Activated T-cell treated with anti-CD3 and anti-CD28 coated beads, Interleukin-2, amount 50 U/mL, for 72 hours (primary cell): ENCODE measurements around the gene PLK3. TPM values are rescaled to one million over a fixed set of nuclear protein-coding genes. Genes with fewer than 3 reads are reported as not detected.
"Not testable (repeated sequence)": the region's sequence is repeated elsewhere in the genome, so short reads cannot be mapped to it uniquely, and the experiment has no call there.

Experiments
- ATAC-seq, 2 donors: fragments of 150-1000 bp; cut with Tn5 transposase; replicated peaks in 1 of 2; 2 replicates each; pipeline ENCODE4 v1.10.0; 2021; ENCODE audit warnings: moderate library complexity in 2 of 2, mild to moderate bottlenecking in 1 of 2
- DNase-seq, 2 donors: peaks; one replicate each; pipeline ENCODE4 v3.0.0; 2021 to 2022; ENCODE audit warnings: mixed read lengths in 1 of 2
- H3K27ac Mint-ChIP-seq: one replicate; pipeline ENCODE4 v1.8.0; 2022; ENCODE audit warnings: mild to moderate bottlenecking, moderate library complexity, mixed read lengths
- H3K27me3 Mint-ChIP-seq: one replicate; pipeline ENCODE4 v1.8.0; 2022; ENCODE audit warnings: low read depth, mixed read lengths
- H3K36me3 Mint-ChIP-seq, 2 donors: one replicate each; pipeline ENCODE4 v1.8.0; 2022; ENCODE audit warnings: mixed read lengths in 2 of 2, mild to moderate bottlenecking in 1 of 2; ENCODE audit not compliant: insufficient read depth in 2 of 2
- H3K4me1 Mint-ChIP-seq: one replicate; pipeline ENCODE4 v1.8.0; 2022; ENCODE audit warnings: low read depth, mixed read lengths
- H3K4me3 Mint-ChIP-seq, 2 donors: one replicate each; pipeline ENCODE4 v1.8.0; 2022; ENCODE audit warnings: mild to moderate bottlenecking in 2 of 2, mixed read lengths in 2 of 2, moderate library complexity in 2 of 2
- H3K9me3 Mint-ChIP-seq, 2 donors: one replicate each; pipeline ENCODE4 v1.8.0; 2022; ENCODE audit warnings: mixed read lengths in 2 of 2
- total RNA-seq, 2 donors: library from RNA; stranded (reverse); gene quantifications; one replicate each; pipeline ENCODE4 v1.2.3, GENCODE V29; 2022

The PLK3 gene
- total RNA-seq, 2 donors from 2014 or later, result 53.4 to 60.7 TPM

DNA sequence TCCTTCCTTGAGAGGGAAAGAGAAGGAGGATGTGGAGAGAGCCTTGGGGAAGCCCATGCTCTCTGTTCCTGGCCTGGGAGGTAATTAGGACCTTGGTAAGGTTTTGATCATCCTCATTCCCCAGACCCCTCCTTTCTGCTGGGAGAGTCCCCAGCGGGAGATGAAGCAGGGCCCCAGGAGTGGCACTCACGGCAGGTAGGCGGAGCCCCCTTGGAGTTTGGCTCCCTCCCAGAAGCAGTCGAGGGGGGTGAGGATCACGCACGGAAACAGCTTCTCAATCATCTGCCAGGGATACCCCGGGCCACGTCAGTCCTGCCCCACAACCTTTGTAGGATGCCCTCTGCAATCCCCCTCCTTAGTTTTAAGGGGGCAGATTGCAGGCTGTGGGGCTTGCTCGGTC is 31.3 kb downstream of the PLK3 start:
- Mint-ChIP-seq H3K27me3 (no peaks in the 10 kb centered on the region), H3K4me1 (peaks cover 22% of the 10 kb centered on the region), H3K4me3 (no peak overlapping the region), H3K36me3 (no peaks in the 10 kb centered on the region), H3K27ac (no peak overlapping the region), H3K9me3 (no peaks in the 10 kb centered on the region)
- DNase-seq (no peak), ATAC-seq (no peak)

DNA sequence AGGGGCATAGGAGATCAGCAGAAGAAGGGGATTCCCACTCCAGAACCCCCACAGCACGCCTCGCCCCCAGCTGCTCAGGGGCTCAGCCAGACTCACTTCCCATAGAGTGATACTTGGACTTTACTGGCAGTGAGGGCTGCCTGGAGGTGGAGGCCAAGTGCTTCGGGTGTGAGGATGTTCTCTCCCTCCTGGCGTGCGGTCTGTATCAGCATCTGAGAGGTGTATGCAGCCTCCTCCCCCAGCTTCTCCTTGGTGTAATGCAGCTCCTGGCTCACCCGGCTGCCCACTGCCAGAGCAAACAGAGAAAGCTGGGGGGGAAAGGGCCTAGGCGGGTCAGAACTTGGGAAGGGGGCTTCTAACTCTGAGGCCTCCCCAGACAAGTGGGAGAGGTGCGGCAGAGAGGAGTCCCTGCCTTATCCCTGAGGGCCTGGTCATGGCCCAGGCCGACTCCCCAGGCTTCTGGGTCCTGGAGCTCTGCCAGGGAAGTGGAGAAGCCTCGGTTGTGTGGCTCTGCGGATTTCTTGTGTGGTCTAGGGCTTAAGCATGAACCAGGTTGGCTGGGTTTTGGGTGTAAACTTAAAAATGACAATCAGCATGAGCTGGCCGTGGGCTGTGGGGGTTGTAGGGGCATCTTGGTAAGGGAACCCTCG is 32.0 kb downstream of the PLK3 start:
- no peak for ATAC-seq
- Mint-ChIP-seq H3K27me3 (no peaks in the 10 kb centered on the region), H3K4me3 (no peak overlapping the region), H3K4me1 (peaks cover 25% of the 10 kb centered on the region), H3K27ac (no peak overlapping the region), H3K36me3 (no peaks in the 10 kb centered on the region), H3K9me3 (no peaks in the 10 kb centered on the region)
- DNase-seq, result no peak

- no peaks in the 10 kb centered on the region for H3K36me3 Mint-ChIP-seq
- no peak overlapping the region for H3K27ac Mint-ChIP-seq
- DNase-seq, result no peak
- H3K4me1 Mint-ChIP-seq, result peaks cover 20% of the 10 kb centered on the region
- no peak overlapping the region for H3K4me3 Mint-ChIP-seq
- no peaks in the 10 kb centered on the region for H3K9me3 Mint-ChIP-seq
- ATAC-seq, result no peak
- H3K27me3 Mint-ChIP-seq, result no peaks in the 10 kb centered on the region
Measured at GRCh38 chr1:44834328-44834727, 34.2 kb downstream of the PLK3 start.

- Mint-ChIP-seq H3K4me3 (peak overlapping the region in 1 of 2 donors; percentile 25), H3K27ac (no peak overlapping the region), H3K4me1 (peaks cover 19% of the 10 kb centered on the region), H3K27me3 (no peaks in the 10 kb centered on the region), H3K36me3 (no peaks in the 10 kb centered on the region), H3K9me3 (no peaks in the 10 kb centered on the region)
- DNase-seq, result peak; percentile 90 to 92
- peak; percentile 93 to 97 for ATAC-seq
Measured at GRCh38 chr1:44835738-44836675, 35.8 kb downstream of the PLK3 start.

GRCh38 chr1:44838294-44838693 is 38.1 kb downstream of the PLK3 start:
- H3K4me1 Mint-ChIP-seq, result peaks cover 13% of the 10 kb centered on the region
- H3K9me3 Mint-ChIP-seq, H3K36me3 Mint-ChIP-seq, ATAC-seq, H3K27ac Mint-ChIP-seq, DNase-seq, H3K4me3 Mint-ChIP-seq: not testable (repeated sequence)
- peaks cover 12% of the 10 kb centered on the region for H3K27me3 Mint-ChIP-seq

GRCh38 chr1:44839576-44839975 is 39.4 kb downstream of the PLK3 start:
- Mint-ChIP-seq H3K27ac (no peak overlapping the region), H3K9me3 (no peaks in the 10 kb centered on the region), H3K36me3 (peaks cover 0 to 4% of the 10 kb centered on the region in 2 donors), H3K4me3 (no peak overlapping the region), H3K27me3 (peaks cover 21% of the 10 kb centered on the region), H3K4me1 (peaks cover 13% of the 10 kb centered on the region)
- no peak for ATAC-seq
- no peak for DNase-seq

DNA sequence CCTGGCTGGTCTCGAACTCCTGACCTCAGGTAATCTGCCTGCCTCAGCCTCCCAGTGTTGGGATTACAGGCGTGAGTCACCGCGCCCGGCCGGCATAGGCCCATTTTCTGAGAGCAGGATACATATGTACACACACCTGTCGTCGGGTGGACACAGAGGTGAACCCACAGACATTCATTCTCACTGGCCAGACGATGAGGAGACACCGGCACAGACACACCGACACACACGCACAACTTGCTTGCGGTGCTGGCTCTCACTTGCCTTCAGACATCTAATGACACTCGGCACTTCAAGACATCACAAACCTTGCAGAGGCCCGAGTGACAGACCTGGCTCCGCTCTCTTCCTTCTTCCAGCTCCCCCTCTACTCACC is 42.3 kb downstream of the PLK3 start:
- DNase-seq (no peak), ATAC-seq (peak in 1 of 2 donors; percentile 18)
- no peak overlapping the region for H3K27ac Mint-ChIP-seq
- H3K4me3 Mint-ChIP-seq, result peak overlapping the region; percentile 55 to 63
- peaks cover 22% of the 10 kb centered on the region for H3K27me3 Mint-ChIP-seq
- no peaks in the 10 kb centered on the region for H3K9me3 Mint-ChIP-seq
- no peaks in the 10 kb centered on the region for H3K4me1 Mint-ChIP-seq
- peaks cover 0 to 4% of the 10 kb centered on the region in 2 donors for H3K36me3 Mint-ChIP-seq

GRCh38 chr1:44842862-44843655 is 42.9 kb downstream of the PLK3 start, which contains the start of gene PTCH2:
TSS of gene PTCH2 (minus strand) at chr1:44843253. CDS start at chr1:44842932, 321 bp downstream.
- peaks cover 0 to 4% of the 10 kb centered on the region in 2 donors for H3K36me3 Mint-ChIP-seq
- DNase-seq, result peak; percentile 29 to 45
- peak; percentile 74 to 77 for ATAC-seq
- H3K27me3 Mint-ChIP-seq, result peaks cover 22% of the 10 kb centered on the region
- H3K9me3 Mint-ChIP-seq, result no peaks in the 10 kb centered on the region
- no peaks in the 10 kb centered on the region for H3K4me1 Mint-ChIP-seq
- H3K27ac Mint-ChIP-seq, result no peak within 1 kb of the TSS
- peak within 1 kb of the TSS; percentile 55 to 63 for H3K4me3 Mint-ChIP-seq

DNA sequence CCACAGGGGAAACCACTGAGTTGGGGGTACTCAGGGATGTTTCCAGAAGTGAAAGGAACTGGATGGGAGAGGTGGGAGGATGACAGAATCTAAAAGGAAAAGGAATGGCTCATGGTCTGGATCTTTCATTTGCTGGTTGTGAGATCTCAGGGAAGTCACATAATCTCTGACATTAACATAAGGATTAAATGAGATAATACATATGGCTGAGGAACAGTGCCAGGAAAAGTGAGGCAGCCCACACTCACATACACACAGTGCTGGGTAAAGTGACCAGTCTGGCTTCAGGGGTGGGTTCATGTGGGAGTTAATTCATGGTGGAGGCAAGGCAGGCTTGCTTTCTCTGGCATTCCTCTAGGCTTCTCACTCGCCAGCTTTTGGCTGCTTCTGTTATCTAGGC is 46.8 kb downstream of the PLK3 start:
- no peak for DNase-seq
- H3K27me3 Mint-ChIP-seq, result peaks cover 18% of the 10 kb centered on the region
- ATAC-seq, result no peak
- no peak overlapping the region for H3K27ac Mint-ChIP-seq
- peaks cover 0 to 7% of the 10 kb centered on the region in 2 donors for H3K36me3 Mint-ChIP-seq
- no peak overlapping the region for H3K4me3 Mint-ChIP-seq
- H3K9me3 Mint-ChIP-seq, result no peaks in the 10 kb centered on the region
- peaks cover 19% of the 10 kb centered on the region for H3K4me1 Mint-ChIP-seq

DNA sequence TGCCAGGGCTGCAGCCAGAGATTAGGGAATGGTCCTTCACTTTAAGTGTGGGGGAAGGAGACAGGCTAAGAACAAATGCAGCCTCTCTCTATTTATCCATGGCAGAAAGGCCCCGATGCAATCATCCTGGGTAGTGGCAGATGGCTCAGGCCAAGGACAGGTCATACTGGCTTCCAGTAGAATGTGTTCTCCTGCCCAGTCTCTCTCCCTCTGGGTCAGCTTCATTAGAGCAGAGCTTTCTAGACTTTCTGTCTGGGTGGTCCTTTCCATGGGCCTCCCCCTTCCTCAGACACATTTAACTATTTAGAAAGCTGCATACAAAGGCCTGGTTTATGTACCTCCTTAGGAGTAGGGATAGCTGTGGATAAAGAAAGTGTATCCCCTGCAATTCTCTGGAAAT is 47.7 kb downstream of the PLK3 start:
- Mint-ChIP-seq H3K27me3 (peaks cover 10% of the 10 kb centered on the region), H3K4me1 (peaks cover 19% of the 10 kb centered on the region), H3K9me3 (no peaks in the 10 kb centered on the region), H3K36me3 (peaks cover 0 to 7% of the 10 kb centered on the region in 2 donors), H3K4me3 (no peak overlapping the region), H3K27ac (no peak overlapping the region)
- DNase-seq, result no peak
- ATAC-seq, result no peak

GRCh38 chr1:44848456-44849181 is 48.4 kb downstream of the PLK3 start:
- H3K4me3 Mint-ChIP-seq, result no peak overlapping the region
- no peak overlapping the region for H3K27ac Mint-ChIP-seq
- no peaks in the 10 kb centered on the region for H3K9me3 Mint-ChIP-seq
- no peak for DNase-seq
- peaks cover 10% of the 10 kb centered on the region for H3K27me3 Mint-ChIP-seq
- H3K4me1 Mint-ChIP-seq, result peaks cover 19% of the 10 kb centered on the region
- no peak for ATAC-seq
- H3K36me3 Mint-ChIP-seq, result peaks cover 0 to 7% of the 10 kb centered on the region in 2 donors

- Mint-ChIP-seq H3K4me1 (peaks cover 19% of the 10 kb centered on the region), H3K36me3 (peaks cover 0 to 4% of the 10 kb centered on the region in 2 donors), H3K27me3 (peaks cover under 1% of the 10 kb centered on the region), H3K4me3 (no peak overlapping the region), H3K9me3 (no peaks in the 10 kb centered on the region), H3K27ac (peak overlapping the region; percentile 14)
- ATAC-seq (peak; percentile 75 to 86), DNase-seq (no peak)
Measured at GRCh38 chr1:44849575-44850132, 49.5 kb downstream of the PLK3 start.
